Fibroblast of mammary gland (primary cell): ENCODE results near the gene MPO.

Experiments used
- DNase-seq: peaks from one replicate; pipeline ENCODE4 v3.0.0-alpha.2; 2010; ENCODE audit warnings: low read depth
- H3K4me3 ChIP-seq: 2 replicates; pipeline ENCODE4 v1.5.1; 2011; ENCODE audit warnings: low read depth, mild to moderate bottlenecking, low read length, moderate library complexity; ENCODE audit not compliant: control insufficient read depth
- CTCF ChIP-seq: conservative IDR thresholded peaks from 2 replicates; pipeline ENCODE4 v1.5.1; 2011; ENCODE audit warnings: low read depth, low read length, inconsistent platforms; ENCODE audit not compliant: control insufficient read depth, insufficient read depth

MPO gene

GRCh38 chr17:58322581-58323185 lies 41.9 kb upstream of the MPO start:
- no peak overlapping the region for H3K4me3 ChIP-seq
- no peak for DNase-seq
- no peak for TF ChIP-seq CTCF

- H3K4me3 ChIP-seq, result no peak overlapping the region
- no peak for TF ChIP-seq CTCF
- no peak for DNase-seq
Observed at GRCh38 chr17:58321571-58322525, 41.1 kb upstream of the MPO start.

GRCh38 chr17:58320570-58321323 lies 40.0 kb upstream of the MPO start:
- no peak for TF ChIP-seq CTCF
- no peak overlapping the region for H3K4me3 ChIP-seq
- DNase-seq, result no peak

GRCh38 chr17:58320163-58320558 lies 39.4 kb upstream of the MPO start:
- DNase-seq, result no peak
- no peak for TF ChIP-seq CTCF
- H3K4me3 ChIP-seq, result no peak overlapping the region

GRCh38 chr17:58319173-58320162 lies 38.7 kb upstream of the MPO start:
- no peak for TF ChIP-seq CTCF
- no peak for DNase-seq
- no peak overlapping the region for H3K4me3 ChIP-seq
